Neural progenitor cell (in vitro differentiated cells): ENCODE results near the gene UGT1A8.

ENCODE experiments used
- CTCF ChIP-seq: fragments of 200-600 bp; sonication (generic); IDR thresholded peaks from 2 replicates; pipeline ENCODE4 v1.5.1; 2017; ENCODE audit warnings: antibody characterized with exemption, mild to moderate bottlenecking
- EZH2 ChIP-seq: fragments of 200-600 bp; sonication (generic); IDR thresholded peaks from 2 replicates; pipeline ENCODE4 v1.6.1; 2017; ENCODE audit warnings: antibody characterized with exemption, mild to moderate bottlenecking, moderate library complexity

GRCh38 chr2:233791151-233791882 is 173.9 kb downstream of the UGT1A8 start:
- TF ChIP-seq EZH2 (no peak), CTCF (no peak)
